Measurements from ENCODE around the gene KRTAP1-4.
"Not testable (repeated sequence)": the region's sequence is repeated elsewhere in the genome, so short reads cannot be mapped to it uniquely, and the experiment has no call there.

KRTAP1-4 gene

GRCh38 chr17:41058741-41059140 is 28.7 kb upstream of the KRTAP1-4 start:
- no peak for DNase-seq (ENCODE audit: low read depth)
- no peak overlapping the region for H3K4me3 ChIP-seq (ENCODE audit: control insufficient read depth, low read depth, low read length)
- TF ChIP-seq CTCF (IDR thresholded peaks at IDR 0.05; ENCODE audit: control insufficient read depth, insufficient read depth, low read depth, low read length, missing control alignments), result no peak

GRCh38 chr17:41057547-41057946 is 27.6 kb upstream of the KRTAP1-4 start:
- no peak for DNase-seq (ENCODE audit: low read depth)
- TF ChIP-seq CTCF (IDR thresholded peaks at IDR 0.05; ENCODE audit: control insufficient read depth, insufficient read depth, low read depth, low read length, missing control alignments), result no peak

GRCh38 chr17:41055130-41055529 is 25.1 kb upstream of the KRTAP1-4 start, which contains the start of gene KRTAP2-2:
Gene KRTAP2-2, minus strand, starts transcription at chr17:41055230. Its CDS starts 19 bp downstream, at chr17:41055211.
- H3K4me3 ChIP-seq (ENCODE audit: control insufficient read depth, low read depth, low read length), result not testable (repeated sequence)

More at GRCh38 chr17:41057547-41057946, 27.6 kb upstream of the KRTAP1-4 start:
- no peak overlapping the region for H3K4me3 ChIP-seq (ENCODE audit: control insufficient read depth, low read depth, low read length)

GRCh38 chr17:41054556-41054955 is 24.6 kb upstream of the KRTAP1-4 start:
- not testable (repeated sequence) for DNase-seq (ENCODE audit: low read depth)

More at GRCh38 chr17:41055130-41055529, 25.1 kb upstream of the KRTAP1-4 start, which contains the start of gene KRTAP2-2:
- not testable (repeated sequence) for DNase-seq (ENCODE audit: low read depth)

GRCh38 chr17:41054025-41054424 is 24.0 kb upstream of the KRTAP1-4 start:
- no peak for DNase-seq (ENCODE audit: low read depth)
- TF ChIP-seq CTCF (IDR thresholded peaks at IDR 0.05; ENCODE audit: control insufficient read depth, insufficient read depth, low read depth, low read length, missing control alignments), result no peak
- no peak overlapping the region for H3K4me3 ChIP-seq (ENCODE audit: control insufficient read depth, low read depth, low read length)

More at GRCh38 chr17:41054556-41054955, 24.6 kb upstream of the KRTAP1-4 start:
- H3K4me3 ChIP-seq (ENCODE audit: control insufficient read depth, low read depth, low read length), result not testable (repeated sequence)

- DNase-seq (ENCODE audit: low read depth), result no peak
- no peak overlapping the region for H3K4me3 ChIP-seq (ENCODE audit: control insufficient read depth, low read depth, low read length)
- TF ChIP-seq CTCF (IDR thresholded peaks at IDR 0.05; ENCODE audit: control insufficient read depth, insufficient read depth, low read depth, low read length, missing control alignments), result no peak
These were observed 22.6 kb upstream of the KRTAP1-4 start for GRCh38 chr17:41052566-41052965.

GRCh38 chr17:41049110-41049509 is 19.1 kb upstream of the KRTAP1-4 start:
- TF ChIP-seq CTCF (IDR thresholded peaks at IDR 0.05; ENCODE audit: control insufficient read depth, insufficient read depth, low read depth, low read length, missing control alignments), result no peak
- DNase-seq (ENCODE audit: low read depth), result peak; percentile 58
- H3K4me3 ChIP-seq (ENCODE audit: control insufficient read depth, low read depth, low read length), result no peak overlapping the region

- DNase-seq (ENCODE audit: low read depth), result peak; percentile 51
- TF ChIP-seq CTCF (IDR thresholded peaks at IDR 0.05; ENCODE audit: control insufficient read depth, insufficient read depth, low read depth, low read length, missing control alignments), result no peak
- H3K4me3 ChIP-seq (ENCODE audit: control insufficient read depth, low read depth, low read length), result no peak overlapping the region
These were observed 18.4 kb upstream of the KRTAP1-4 start for GRCh38 chr17:41048441-41048840.

- DNase-seq (ENCODE audit: low read depth); H3K4me3 ChIP-seq (ENCODE audit: control insufficient read depth, low read depth, low read length): not testable (repeated sequence)
These were observed 16.9 kb upstream of the KRTAP1-4 start, which contains the start of gene KRTAP2-1 for GRCh38 chr17:41046735-41047465. Gene KRTAP2-1, minus strand, starts transcription at chr17:41047316. Its CDS starts 49 bp downstream, at chr17:41047267.
